CD1c-positive myeloid dendritic cell (primary cell): ENCODE data around the gene HEXIM1.
A peak's percentile ranks its signal among the peaks of the same experiment; 100 is the strongest.

Experiments used
- DNase-seq: peaks from one replicate; pipeline ENCODE4 v3.0.0-alpha.2; 2016; ENCODE audit errors: extremely low spot score

The HEXIM1 gene

DNA sequence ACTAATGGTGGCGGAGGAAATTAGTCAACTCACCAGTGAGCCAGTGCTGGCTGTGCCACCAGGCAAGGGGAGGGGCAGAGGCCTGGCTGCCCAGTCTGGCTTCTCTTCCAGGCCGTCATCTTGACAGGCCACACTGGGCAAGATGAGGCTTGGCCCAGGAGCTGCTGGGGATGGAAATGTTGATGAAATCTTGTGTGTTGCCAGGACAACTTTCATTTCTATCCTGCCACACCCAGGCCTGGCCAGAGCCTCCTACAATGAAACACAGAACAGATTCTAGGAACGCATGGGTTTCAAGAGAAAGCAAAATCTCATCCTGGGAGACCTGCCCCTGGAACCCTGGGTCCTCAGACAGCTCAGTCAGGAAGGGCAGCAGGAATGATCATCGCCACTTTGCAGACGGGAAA is 22.7 kb downstream of the HEXIM1 start:
- peak; percentile 66 for DNase-seq

DNA sequence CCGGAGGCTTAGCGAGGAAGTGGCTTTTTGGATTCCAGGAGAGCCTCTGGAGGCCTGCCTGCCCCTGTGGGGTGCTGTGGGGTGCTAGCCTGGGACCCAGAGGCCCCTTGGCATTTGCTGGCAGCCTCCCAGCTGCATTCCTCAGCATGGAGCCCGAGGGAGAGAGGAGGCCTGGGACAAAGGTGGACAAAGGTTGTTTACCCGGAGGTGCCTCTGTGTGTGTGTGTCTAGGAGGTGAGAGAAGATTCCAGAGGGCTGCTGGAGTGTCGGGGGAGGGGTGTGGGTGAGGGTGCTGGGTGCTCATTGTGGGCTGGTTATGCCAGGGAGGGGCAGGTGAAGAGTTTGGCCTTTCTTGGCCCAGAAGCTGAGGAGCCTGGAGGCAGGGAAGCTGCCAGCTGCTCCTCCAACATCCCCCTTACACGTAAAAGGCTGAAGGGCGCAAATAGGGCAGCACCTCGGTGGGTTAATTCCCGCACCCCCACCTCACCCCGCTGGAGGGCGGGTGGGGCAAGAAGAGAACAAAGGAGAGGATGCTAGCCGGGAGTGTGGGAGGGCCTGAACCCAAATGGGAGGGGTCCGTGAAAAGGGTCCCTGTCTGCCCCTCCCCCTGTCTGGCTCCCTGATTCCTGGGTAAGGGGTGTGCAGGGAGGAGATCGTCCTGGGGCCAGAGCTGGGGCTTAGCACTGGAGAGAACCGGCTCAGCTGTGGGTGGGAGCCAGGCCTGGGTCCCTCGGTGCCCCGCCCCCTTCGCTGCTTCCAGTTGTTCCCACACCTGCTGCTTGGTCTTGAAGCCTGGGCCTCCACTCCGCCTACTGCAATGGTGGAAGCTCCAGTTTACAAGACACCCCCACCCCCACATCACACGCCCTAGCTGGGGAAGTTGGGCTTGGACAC is 23.3 kb downstream of the HEXIM1 start:
- DNase-seq, result peak; percentile 50

- DNase-seq, result no peak
Measured at GRCh38 chr17:45172232-45172540, 23.9 kb downstream of the HEXIM1 start.

GRCh38 chr17:45172541-45173286 is 24.4 kb downstream of the HEXIM1 start:
- peak; percentile 61 for DNase-seq

- no peak for DNase-seq
Measured at GRCh38 chr17:45175759-45176115, 27.5 kb downstream of the HEXIM1 start.

DNA sequence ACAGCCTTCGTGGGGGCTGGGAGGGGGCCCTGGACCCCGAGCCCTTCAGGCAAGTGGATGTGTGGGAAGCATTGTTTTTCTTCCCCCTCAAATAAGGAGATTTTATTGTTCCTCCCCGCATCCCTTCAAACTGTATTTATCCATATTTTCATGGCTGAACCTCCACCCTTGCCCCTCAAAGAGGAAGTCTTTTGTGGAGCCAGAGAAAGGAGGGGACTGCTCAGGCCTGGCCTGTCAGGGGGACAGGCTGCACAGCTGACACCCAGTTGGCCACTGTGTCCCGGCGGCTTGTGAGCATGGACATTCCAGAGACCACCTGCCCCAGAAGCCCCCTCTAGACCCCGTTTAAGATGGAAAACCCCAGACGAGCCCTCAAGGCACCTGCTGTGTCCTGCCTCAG is 29.3 kb downstream of the HEXIM1 start:
- DNase-seq, result no peak

- DNase-seq, result no peak
Measured at GRCh38 chr17:45184144-45184543, 35.9 kb downstream of the HEXIM1 start.

DNA sequence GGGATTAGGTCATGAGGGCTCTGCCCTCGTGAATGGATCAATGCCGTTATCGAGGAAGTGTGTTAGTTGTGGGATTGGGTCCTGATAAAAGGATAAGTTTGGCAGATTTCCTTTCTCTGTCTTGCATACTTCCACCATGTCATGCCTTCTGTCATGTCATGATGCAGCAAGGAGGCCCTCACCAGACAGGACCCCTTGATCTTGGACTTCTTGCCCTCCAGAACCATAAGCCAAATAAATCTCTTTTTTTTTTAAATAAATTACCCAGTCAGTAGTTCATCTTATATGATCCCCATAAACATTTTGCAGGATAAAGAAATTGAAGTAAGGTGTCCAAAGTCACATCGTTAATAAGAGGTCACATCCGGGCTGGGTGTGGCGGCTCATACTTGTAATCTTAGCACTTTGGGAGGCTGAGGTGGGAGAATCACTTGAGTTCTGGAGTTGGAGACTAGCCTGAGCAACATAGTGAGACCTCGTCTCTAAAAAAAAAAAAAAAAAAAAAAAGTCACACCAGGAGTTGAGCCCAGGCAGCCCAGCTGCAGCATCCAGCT is 38.6 kb downstream of the HEXIM1 start:
- no peak for DNase-seq

GRCh38 chr17:45189009-45189408 is 40.7 kb downstream of the HEXIM1 start:
- DNase-seq, result no peak

DNA sequence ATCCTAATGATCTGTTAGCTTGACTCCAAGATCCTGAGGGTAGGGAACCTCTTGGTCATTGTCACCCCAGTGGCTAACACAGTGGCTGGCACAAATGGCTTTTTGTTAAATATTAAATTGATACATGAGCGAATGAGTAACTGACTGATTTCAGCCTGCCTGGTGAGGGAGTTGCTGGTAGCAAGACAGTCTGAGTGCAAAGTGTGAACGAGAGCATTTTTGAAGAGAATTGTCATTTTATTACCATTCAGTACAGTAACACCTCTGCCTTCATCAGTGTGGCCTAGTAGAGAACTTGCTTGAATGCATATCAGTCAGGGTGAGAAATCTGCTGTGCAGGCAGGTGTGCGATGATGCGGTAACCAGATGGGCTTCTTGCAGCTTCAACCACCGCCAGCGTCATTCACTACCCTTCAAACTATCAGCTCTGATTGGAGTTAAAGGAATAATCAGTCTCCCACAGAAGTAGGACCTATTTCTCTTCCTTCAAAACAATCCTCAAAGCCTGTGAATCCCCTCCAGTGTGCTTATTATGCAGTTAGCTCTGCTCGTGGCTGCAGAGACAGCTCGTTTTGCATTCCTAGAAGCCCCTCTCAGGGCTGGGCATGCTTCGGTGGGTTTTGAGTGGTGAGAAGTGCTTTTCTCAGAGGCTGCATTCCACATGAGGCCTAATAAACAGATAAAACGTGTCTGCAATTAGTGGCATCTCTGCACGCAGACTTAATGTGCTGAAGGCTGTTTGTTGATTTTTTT is 42.4 kb downstream of the HEXIM1 start:
- DNase-seq, result no peak

DNA sequence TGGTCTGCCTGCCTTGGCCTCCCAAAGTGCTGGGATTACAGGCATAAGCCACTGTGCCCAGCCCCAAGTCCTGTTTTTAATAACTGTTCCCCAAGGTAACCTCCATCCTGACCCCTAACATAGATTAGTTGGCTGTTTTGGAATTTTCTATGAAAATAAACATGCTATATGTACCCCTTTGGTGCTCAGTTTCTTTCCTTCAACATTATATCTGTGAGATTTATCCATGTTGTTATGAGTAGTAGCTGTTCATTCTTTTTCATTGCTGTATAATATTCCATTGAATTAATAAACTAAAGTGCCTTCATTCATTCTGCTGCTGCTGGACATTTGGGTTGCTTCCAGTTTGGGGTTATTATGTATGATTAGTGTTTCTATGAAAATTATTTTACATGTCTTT is 47.1 kb downstream of the HEXIM1 start:
- DNase-seq, result no peak

- no peak for DNase-seq
Measured at GRCh38 chr17:45197108-45197507, 48.8 kb downstream of the HEXIM1 start.

DNA sequence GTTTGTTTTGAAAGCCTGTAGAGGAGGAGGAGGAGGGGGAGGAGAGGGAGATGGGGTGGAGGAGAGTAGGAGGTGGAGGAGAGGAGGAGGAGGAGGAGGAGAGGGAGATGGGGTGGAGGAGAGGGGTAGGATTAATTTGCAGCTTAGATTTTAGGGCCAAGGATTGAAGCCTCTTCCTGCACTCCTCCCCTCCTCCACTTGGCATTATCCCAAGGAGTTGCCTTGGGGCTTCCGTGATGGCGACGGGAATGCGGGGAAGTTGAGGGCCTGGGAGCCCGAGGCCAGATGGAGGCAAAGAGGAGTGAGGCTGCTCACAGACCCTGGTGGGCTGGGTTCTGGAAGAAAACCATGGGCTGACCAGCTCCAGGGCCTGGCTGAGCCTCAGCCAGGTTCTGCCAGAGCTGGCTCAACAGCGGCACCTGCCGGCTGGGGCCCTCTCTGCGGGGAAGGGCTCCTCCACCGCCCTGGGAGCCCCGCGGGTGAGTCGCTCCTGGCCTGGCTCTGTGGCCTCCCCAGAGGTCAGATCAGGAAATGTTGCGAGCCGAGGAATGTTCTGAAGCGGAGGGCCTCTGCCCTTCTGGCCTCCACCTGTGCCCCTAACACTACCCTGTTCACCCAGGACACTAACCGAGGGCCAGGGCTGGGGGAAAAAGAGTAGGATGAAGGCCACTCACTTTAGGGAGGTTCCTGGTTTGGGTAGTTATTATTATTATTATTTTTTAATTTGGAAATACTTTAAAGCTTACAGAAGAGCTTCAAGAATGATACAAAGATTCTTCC is 49.5 kb downstream of the HEXIM1 start:
- peak; percentile 94 for DNase-seq

DNA sequence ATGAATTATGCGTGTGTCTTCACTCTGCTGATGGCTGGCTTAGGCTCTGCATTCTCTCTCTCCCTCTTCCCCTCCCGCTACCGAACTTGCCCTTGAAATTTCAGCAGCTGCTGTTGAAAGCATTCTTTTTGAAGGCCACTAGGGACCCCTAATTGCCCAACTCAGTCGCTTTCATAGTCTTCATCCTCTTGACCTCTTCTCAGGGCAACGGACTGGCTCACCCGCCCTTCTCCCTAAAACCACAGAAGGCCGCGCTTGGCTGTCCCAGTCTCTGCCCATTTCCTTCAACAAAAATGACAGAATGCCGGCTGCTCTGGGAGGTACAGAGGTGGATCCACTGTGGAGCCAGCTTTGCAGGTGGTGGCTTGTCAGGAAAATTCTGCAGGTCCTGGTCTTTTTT is 52.4 kb downstream of the HEXIM1 start:
- DNase-seq, result no peak

DNA sequence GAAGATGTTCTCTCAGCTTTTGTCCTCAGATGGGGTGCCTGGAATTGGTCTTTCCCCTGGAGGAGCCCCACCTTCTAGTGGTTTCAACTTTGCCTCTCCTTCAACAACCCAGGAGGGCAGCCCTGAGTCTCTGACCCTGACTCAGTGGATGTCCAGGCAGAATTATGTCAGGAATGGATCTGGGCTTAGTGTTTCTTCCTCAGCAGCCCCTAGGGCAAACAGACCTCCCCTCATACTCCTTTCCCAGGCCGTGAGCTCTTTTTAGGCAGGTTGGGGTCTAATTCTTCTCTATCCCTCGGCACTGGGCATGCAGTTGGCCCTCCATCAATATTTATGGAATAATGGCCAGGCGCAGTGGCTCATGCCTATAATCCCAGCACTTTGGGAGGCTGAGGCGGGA is 53.2 kb downstream of the HEXIM1 start:
- DNase-seq, result no peak
